Aorta (tissue), 5 donors: ENCODE results near the gene IGSF9B. TPM values are rescaled to one million over a fixed set of nuclear protein-coding genes. Genes with fewer than 3 reads are reported as not detected.

Experiments
- ATAC-seq: fragments of 200-7000 bp; cut with Tn5 transposase; one replicate; pipeline ENCODE4 v1.9.1; 2022; ENCODE audit warnings: moderate library complexity; ENCODE audit not compliant: low FRiP score
- DNase-seq, 2 donors: peaks; one replicate each; pipeline ENCODE4 v3.0.0-alpha.2; 2020
- H3K27ac ChIP-seq, 2 donors: one replicate each; pipeline ENCODE4 v1.5.1; 2013; ENCODE audit warnings: low read length in 2 of 2, mild to moderate bottlenecking in 2 of 2, moderate library complexity in 2 of 2, control low read depth in 1 of 2, inconsistent platforms in 1 of 2, low read depth in 1 of 2
- H3K27me3 ChIP-seq, 2 donors: one replicate each; pipeline ENCODE4 v1.6.1; 2013; ENCODE audit warnings: control low read depth in 1 of 2, low read length in 1 of 2, mild to moderate bottlenecking in 1 of 2, moderate library complexity in 1 of 2; ENCODE audit not compliant: insufficient read depth in 2 of 2, control insufficient read depth in 1 of 2
- H3K36me3 ChIP-seq, 2 donors: one replicate each; pipeline ENCODE4 v1.6.1; 2013; ENCODE audit warnings: control low read depth in 1 of 2, low read length in 1 of 2, mild to moderate bottlenecking in 1 of 2; ENCODE audit not compliant: insufficient read depth in 2 of 2, control insufficient read depth in 1 of 2
- H3K4me1 ChIP-seq, 2 donors: one replicate each; pipeline ENCODE4 v1.6.1; 2013; ENCODE audit warnings: low read length in 2 of 2, control low read depth in 1 of 2, mild to moderate bottlenecking in 1 of 2, moderate library complexity in 1 of 2; ENCODE audit not compliant: insufficient read depth in 2 of 2, control insufficient read depth in 1 of 2
- H3K4me3 ChIP-seq, 2 donors: one replicate each; pipeline ENCODE4 v1.5.1; 2013; ENCODE audit warnings: low read length in 2 of 2, control low read depth in 1 of 2, mild to moderate bottlenecking in 1 of 2
- H3K9me3 ChIP-seq: one replicate; pipeline ENCODE4 v1.6.1; 2013; ENCODE audit warnings: mild to moderate bottlenecking, low read length; ENCODE audit not compliant: control insufficient read depth
- WGBS, 2 donors: extraction: QIAGEN DNeasy Blood & Tissue Kit; methylation state at CpG; one replicate each; pipeline ENCODE4 v1.1.7; 2013; 5-methylcytosine and 5-hydroxymethylcytosine counted together
- intact Hi-C, 2 donors: fragments of 100-400 bp; cut with DNase I; formaldehyde crosslinking; loops; one replicate each; pipeline versions ENCODE4 v1.14.2 to v1.15.0; 2022
- polyA plus RNA-seq, 2 donors: library from polyadenylated mRNA; stranded (reverse); fragments of 200-250 nt; gene quantifications; one replicate each; pipeline ENCODE4 v1.2.3, GENCODE V29; 2013
- total RNA-seq, 2 donors: library from RNA; stranded (reverse); fragmentation: NEBNext Ultra II Directional; extraction: Animal tissue kit (Norgen Biotek cat#: 25700); gene quantifications; one replicate each; pipeline ENCODE4 v1.2.1, GENCODE V29; 2021
- donor health status: healthy with polysubstance abuse.
- donor health status: Bipolar disorder and iron deficiency.
- donor health status: DM: no; HTN: no; CAD: no.
- donor health status: DM: no; HTN: no; CAD: no.
- donor health status: DM: yes; HTN: yes; CAD: no.

Gene IGSF9B
- total and polyA plus RNA-seq, 4 donors = 6.5 to 93.9 (median 44.7) TPM

DNA sequence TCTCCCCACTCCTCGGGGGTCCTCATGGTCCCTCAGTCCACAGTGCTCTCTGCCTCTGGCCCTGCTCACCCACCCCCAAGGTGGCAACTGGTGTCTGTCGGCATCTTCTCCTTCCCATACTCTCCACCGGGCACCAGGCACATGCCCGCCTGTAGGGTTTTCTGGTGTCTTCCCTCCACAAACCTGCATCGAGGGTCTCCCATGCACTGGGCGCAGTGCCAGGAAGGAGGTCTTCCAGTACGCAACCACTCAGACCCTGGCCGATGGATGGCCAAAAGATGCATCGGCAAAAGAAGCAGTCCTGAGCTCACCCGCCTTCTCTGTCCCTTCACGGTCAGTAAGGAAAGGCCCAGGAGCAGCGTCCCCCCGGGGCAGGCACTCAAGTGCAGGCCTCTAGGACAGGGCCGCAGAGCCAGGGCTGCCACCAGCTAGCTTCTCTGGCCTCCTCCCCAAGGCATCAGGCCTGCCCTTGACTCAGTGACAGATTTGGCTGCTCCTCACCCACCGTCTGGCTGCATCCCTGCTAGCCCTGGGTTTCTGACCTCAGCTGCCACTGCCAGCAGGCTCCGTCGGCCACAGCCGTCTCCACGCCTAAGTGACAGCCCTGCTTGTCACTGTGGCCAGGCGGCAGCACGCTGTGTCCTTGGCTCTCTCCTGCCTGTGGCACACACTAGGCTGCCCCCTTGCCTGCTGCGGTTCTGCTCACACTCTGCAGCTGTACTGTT lies 32.1 kb upstream of the IGSF9B start:
- H3K27me3 ChIP-seq = no peaks in the 10 kb centered on the region
- no peaks in the 10 kb centered on the region for H3K4me1 ChIP-seq
- no peaks in the 10 kb centered on the region for H3K9me3 ChIP-seq
- no peak for ATAC-seq
- no peak overlapping the region for H3K4me3 ChIP-seq
- intact Hi-C loops = no loop called here
- peak in 1 of 2 donors; percentile 73 for DNase-seq
- WGBS, 2 donors = 78 to 82% methylated on average over 22 of the region's 22 CpGs
- no peak overlapping the region for H3K27ac ChIP-seq
- H3K36me3 ChIP-seq = no peaks in the 10 kb centered on the region

GRCh38 chr11:133987171-133987570 lies 30.4 kb upstream of the IGSF9B start:
- H3K4me3 ChIP-seq = no peak overlapping the region
- intact Hi-C loops = no loop called here
- H3K9me3 ChIP-seq = no peaks in the 10 kb centered on the region
- peak in 1 of 2 donors; percentile 67 for DNase-seq
- H3K27ac ChIP-seq = no peak overlapping the region
- no peaks in the 10 kb centered on the region for H3K4me1 ChIP-seq
- H3K27me3 ChIP-seq = no peaks in the 10 kb centered on the region
- H3K36me3 ChIP-seq = no peaks in the 10 kb centered on the region
- no peak for ATAC-seq
- WGBS, 2 donors = 91 to 92% methylated on average over 8 of the region's 8 CpGs

DNA sequence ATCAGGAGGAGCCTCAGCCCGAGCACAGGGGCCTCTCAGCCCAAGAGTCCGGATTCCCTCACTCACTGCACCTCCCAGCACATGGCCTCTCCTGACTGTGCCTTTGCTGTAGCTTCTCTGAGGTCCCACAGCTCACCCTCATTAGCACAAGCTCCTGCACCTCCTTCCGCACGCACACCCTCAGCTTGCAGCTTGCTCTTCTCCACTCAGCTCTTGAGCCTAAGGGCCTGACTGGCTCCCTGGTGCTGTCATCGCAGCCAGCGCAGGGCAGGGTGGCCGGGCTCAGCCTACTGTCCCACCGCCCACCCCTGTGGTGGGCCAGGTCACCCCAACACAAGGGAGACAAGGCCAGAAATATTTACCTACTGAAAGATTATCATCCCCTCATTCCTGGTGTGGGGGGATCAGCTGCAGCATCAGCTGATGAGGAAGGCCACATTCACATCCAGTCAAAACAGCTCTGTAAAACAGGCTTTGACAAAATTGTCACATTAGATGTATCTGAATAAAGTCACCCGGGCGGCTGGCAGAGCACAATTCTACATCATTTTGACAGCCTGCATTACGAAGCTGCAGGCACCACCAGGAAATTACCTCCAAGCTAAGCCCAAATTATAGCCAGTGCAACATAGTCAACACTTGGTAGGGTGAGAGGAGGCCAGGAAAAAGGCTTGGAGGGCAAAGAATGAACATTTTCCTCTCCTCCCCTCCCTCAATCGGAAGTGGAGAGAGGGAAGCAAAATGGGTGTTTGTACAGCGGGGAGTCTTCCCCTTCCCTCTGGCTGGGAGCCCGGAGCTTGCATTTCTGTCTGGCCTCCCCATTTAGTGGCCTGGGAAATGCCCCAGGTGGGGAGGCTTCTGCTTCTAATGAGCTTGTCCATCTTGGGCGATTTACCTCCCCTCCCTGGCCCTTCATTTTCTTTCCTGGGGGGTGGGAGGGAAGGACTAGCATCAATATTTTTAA lies 29.5 kb upstream of the IGSF9B start:
- no peaks in the 10 kb centered on the region for H3K9me3 ChIP-seq
- ATAC-seq (no peak), DNase-seq (peak in 1 of 2 donors; percentile 61)
- no peak overlapping the region for H3K27ac ChIP-seq
- 77 to 78% methylated on average over 14 to 15 of the region's 15 CpGs for WGBS, 2 donors
- intact Hi-C loops = no loop called here
- H3K27me3 ChIP-seq = no peaks in the 10 kb centered on the region
- no peaks in the 10 kb centered on the region for H3K36me3 ChIP-seq
- no peak overlapping the region for H3K4me3 ChIP-seq
- H3K4me1 ChIP-seq = no peaks in the 10 kb centered on the region

GRCh38 chr11:133984828-133985227 lies 28.1 kb upstream of the IGSF9B start:
- Histone ChIP-seq H3K27ac (no peak overlapping the region), H3K27me3 (no peaks in the 10 kb centered on the region), H3K4me3 (no peak overlapping the region), H3K4me1 (no peaks in the 10 kb centered on the region), H3K36me3 (no peaks in the 10 kb centered on the region), H3K9me3 (no peaks in the 10 kb centered on the region)
- WGBS, 2 donors = 73% methylated on average over 9 of the region's 9 CpGs
- peak in 1 of 2 donors; percentile 44 for DNase-seq
- ATAC-seq = no peak
- intact Hi-C loops = no loop called here

- Histone ChIP-seq H3K4me1 (no peaks in the 10 kb centered on the region), H3K27me3 (peaks cover 0 to 1% of the 10 kb centered on the region in 2 donors), H3K27ac (no peak overlapping the region), H3K4me3 (no peak overlapping the region), H3K36me3 (no peaks in the 10 kb centered on the region), H3K9me3 (no peaks in the 10 kb centered on the region)
- WGBS, 2 donors = 80 to 84% methylated on average over 27 to 28 of the region's 28 CpGs
- intact Hi-C loops = no loop called here
- DNase-seq (peak in 1 of 2 donors; percentile 69), ATAC-seq (no peak)
Measured at GRCh38 chr11:133983660-133984316, 27.0 kb upstream of the IGSF9B start.

DNA sequence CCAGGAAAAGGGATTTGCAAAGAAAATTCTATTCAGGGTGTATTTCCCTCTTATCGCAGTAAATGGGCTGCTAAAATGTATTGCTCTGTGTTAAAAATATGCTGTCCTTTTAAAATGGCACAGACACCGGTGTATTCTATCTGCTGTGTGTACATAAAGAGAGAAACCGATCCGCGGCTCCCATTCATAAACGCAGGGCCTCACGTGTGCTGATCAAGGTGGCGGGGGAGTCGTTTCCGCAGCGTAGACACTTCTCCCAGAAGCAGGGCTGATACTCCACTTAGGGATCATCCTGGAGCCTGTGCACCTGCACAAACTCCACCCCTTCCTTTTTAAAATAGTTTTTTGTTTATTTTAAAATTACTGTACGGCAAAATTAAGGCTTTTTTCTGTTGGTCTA lies 26.1 kb upstream of the IGSF9B start:
- Histone ChIP-seq H3K4me1 (no peaks in the 10 kb centered on the region), H3K9me3 (no peaks in the 10 kb centered on the region), H3K27me3 (peaks cover 0 to 1% of the 10 kb centered on the region in 2 donors), H3K36me3 (no peaks in the 10 kb centered on the region), H3K4me3 (no peak overlapping the region), H3K27ac (no peak overlapping the region)
- intact Hi-C loops = no loop called here
- ATAC-seq = no peak
- no peak for DNase-seq
- 82% methylated on average over 12 of the region's 12 CpGs for WGBS, 2 donors

DNA sequence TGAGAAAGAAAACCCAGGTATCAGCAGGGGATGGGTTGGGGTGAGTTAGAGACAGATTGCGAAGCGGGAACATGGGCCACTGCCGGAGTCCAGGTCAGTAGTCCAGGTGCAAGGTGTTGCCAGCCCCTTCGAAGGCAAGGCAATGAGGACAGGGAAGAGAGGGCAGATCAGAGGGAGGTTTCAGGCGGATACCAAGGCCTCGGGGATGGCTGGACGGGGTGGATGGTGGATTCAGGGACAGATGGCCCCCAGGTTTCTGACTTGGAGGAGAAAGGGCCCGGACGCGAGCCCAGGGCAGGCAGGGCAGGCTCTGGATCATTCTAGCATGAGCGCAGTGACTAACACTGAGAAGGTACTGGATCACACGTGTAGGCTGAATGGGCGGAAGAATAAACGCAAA lies 25.4 kb upstream of the IGSF9B start:
- Histone ChIP-seq H3K27ac (no peak overlapping the region), H3K36me3 (no peaks in the 10 kb centered on the region), H3K4me3 (no peak overlapping the region), H3K9me3 (no peaks in the 10 kb centered on the region), H3K27me3 (peaks cover 0 to 1% of the 10 kb centered on the region in 2 donors), H3K4me1 (no peaks in the 10 kb centered on the region)
- ATAC-seq (no peak), DNase-seq (no peak)
- intact Hi-C loops = no loop called here
- 82 to 88% methylated on average over 14 of the region's 14 CpGs for WGBS, 2 donors

DNA sequence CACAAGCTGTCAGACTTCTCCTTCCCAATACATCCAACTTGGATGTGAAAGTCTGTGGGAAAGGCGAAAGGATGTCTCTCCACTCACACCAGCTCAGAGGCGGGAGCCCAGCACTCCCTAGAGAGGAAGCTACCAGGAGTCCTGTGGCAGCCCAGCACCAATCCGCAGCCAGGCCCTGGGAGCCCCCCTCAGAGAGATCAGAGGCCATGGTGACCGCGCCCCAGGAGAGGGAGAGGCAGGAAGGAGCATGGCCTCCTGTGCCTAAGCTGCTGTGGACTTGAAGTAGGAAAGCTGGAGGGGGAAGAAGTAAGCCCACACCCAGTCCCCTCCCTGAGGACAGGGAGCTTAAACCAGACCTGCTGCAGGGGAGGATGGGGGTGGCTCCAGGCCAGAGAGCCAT lies 24.4 kb upstream of the IGSF9B start:
- ATAC-seq (no peak), DNase-seq (no peak)
- no peaks in the 10 kb centered on the region for H3K36me3 ChIP-seq
- 60 to 64% methylated on average over 5 of the region's 5 CpGs for WGBS, 2 donors
- peaks cover 0 to 1% of the 10 kb centered on the region in 2 donors for H3K27me3 ChIP-seq
- H3K27ac ChIP-seq = no peak overlapping the region
- no peaks in the 10 kb centered on the region for H3K4me1 ChIP-seq
- H3K9me3 ChIP-seq = no peaks in the 10 kb centered on the region
- no peak overlapping the region for H3K4me3 ChIP-seq
- intact Hi-C loops = no loop called here
